ENCODE data around the gene ITGB2.

GRCh38 chr21:44939532-44940115 lies 18.9 kb upstream of the ITGB2 start, which contains the start of gene SLX9:
- TF ChIP-seq CTCF (IDR thresholded peaks at IDR 0.05; ENCODE audit: low read depth, low read length, poor library complexity, severe bottlenecking), result no peak
- no peak for TF ChIP-seq EZH2phosphoT487 (IDR thresholded peaks at IDR 0.05; ENCODE audit: borderline replicate concordance, low read length)

Data from DOHH2 (cell line).